Gastroesophageal sphincter (tissue), 4 donors: Measurements from ENCODE around the gene PLPPR3. TPM values are rescaled to one million over a fixed set of nuclear protein-coding genes. Genes with fewer than 3 reads are reported as not detected.

Experiments used
- ATAC-seq: fragments of 150-250 bp; one replicate; pipeline ENCODE4 v1.9.1; 2016; ENCODE audit warnings: mild to moderate bottlenecking, moderate library complexity
- H3K27ac ChIP-seq, 4 donors: fragments of 200-600 bp; sonication (generic) in 3 of 4; 1 replicate in 3 of 4; 2 replicates in 1 of 4; pipeline ENCODE4 v1.5.1; 2016 to 2019
- H3K27me3 ChIP-seq: fragments of 200-600 bp; sonication (generic); one replicate; pipeline ENCODE4 v1.5.1; 2019
- H3K36me3 ChIP-seq, 2 donors: fragments of 200-600 bp; sonication (generic); one replicate each; pipeline ENCODE4 v1.5.1; 2019; ENCODE audit warnings: control low read depth in 1 of 2
- H3K4me1 ChIP-seq, 3 donors: fragments of 200-600 bp; sonication (generic); 1 replicate in 2 of 3; 2 replicates in 1 of 3; pipeline ENCODE4 v1.5.1; 2016 to 2019; ENCODE audit warnings: control low read depth in 2 of 3
- H3K4me3 ChIP-seq, 2 donors: fragments of 200-600 bp; sonication (generic); one replicate each; pipeline ENCODE4 v1.5.1; 2019; ENCODE audit warnings: mild to moderate bottlenecking in 1 of 2, moderate library complexity in 1 of 2
- H3K9me3 ChIP-seq, 3 donors: fragments of 200-600 bp; sonication (generic); one replicate each; pipeline ENCODE4 v1.5.1; 2017 to 2019; ENCODE audit warnings: control low read depth in 2 of 3
- CTCF ChIP-seq, 4 experiments: fragments of 200-600 bp in 2 of 4; fragments of 450-650 bp in 2 of 4; sonication (generic) in 1 of 4; IDR thresholded peaks; one replicate each; pipeline ENCODE4 v1.5.1; 2017 to 2019; ENCODE audit warnings: antibody characterized with exemption in 4 of 4, mild to moderate bottlenecking in 2 of 4, moderate library complexity in 2 of 4
- EP300 ChIP-seq: sonication (generic); formaldehyde crosslinking; IDR thresholded peaks from one replicate; pipeline ENCODE4 v1.6.1; 2017; ENCODE audit warnings: antibody characterized with exemption, mild to moderate bottlenecking
- POLR2A ChIP-seq, 2 donors: fragments of 450-650 bp; IDR thresholded peaks; one replicate each; pipeline ENCODE4 v1.6.1; 2017; ENCODE audit warnings: antibody characterized with exemption in 2 of 2, mild to moderate bottlenecking in 2 of 2, moderate library complexity in 1 of 2
- POLR2AphosphoS5 ChIP-seq: sonication (generic); formaldehyde crosslinking; IDR thresholded peaks from one replicate; pipeline ENCODE4 v1.6.1; 2017; ENCODE audit warnings: antibody characterized with exemption
- WGBS, 2 donors: methylation state at CpG; one replicate each; pipeline ENCODE4 v1.1.5; 2018; ENCODE audit warnings: low coverage in 1 of 2; 5-methylcytosine and 5-hydroxymethylcytosine counted together
- total RNA-seq, 4 donors: library from RNA; depleted of rRNA; stranded (reverse); fragments of >200 nt; gene quantifications; one replicate each; pipeline ENCODE4 v1.1.0, GENCODE V29; 2016

Gene PLPPR3
- total RNA-seq, 4 donors from 2014 or later = not detected

- no peak for ATAC-seq
- peaks cover 0 to 41% (median 14%) of the 10 kb centered on the region in 3 donors for H3K4me1 ChIP-seq
- H3K36me3 ChIP-seq = no peaks in the 10 kb centered on the region
- no peak overlapping the region for H3K27ac ChIP-seq
- H3K4me3 ChIP-seq = no peak overlapping the region
- TF ChIP-seq POLR2A (IDR thresholded peaks at IDR 0.05) (no peak), POLR2AphosphoS5 (no peak), EP300 (no peak), CTCF (IDR thresholded peaks at IDR 0.05) (no peak)
- no peaks in the 10 kb centered on the region for H3K27me3 ChIP-seq
- 60 to 100% methylated on average over 1 of the region's 12 CpGs for WGBS, 2 donors
- H3K9me3 ChIP-seq = no peaks in the 10 kb centered on the region
These were observed 27.9 kb downstream of the PLPPR3 start for GRCh38 chr19:793806-794205.

GRCh38 chr19:792306-792885 is 29.4 kb downstream of the PLPPR3 start:
- no peak for ATAC-seq
- no peaks in the 10 kb centered on the region for H3K36me3 ChIP-seq
- no peak overlapping the region for H3K4me3 ChIP-seq
- 74 to 79% methylated on average over 8 to 13 of the region's 16 CpGs for WGBS, 2 donors
- H3K27me3 ChIP-seq = no peaks in the 10 kb centered on the region
- H3K4me1 ChIP-seq = peaks cover 0 to 41% (median 12%) of the 10 kb centered on the region in 3 donors
- TF ChIP-seq CTCF (IDR thresholded peaks at IDR 0.05) (no peak), EP300 (no peak)
- H3K9me3 ChIP-seq = no peaks in the 10 kb centered on the region
- H3K27ac ChIP-seq = peak overlapping the region in 3 of 4 donors; percentile 38 to 50 (median 50)

GRCh38 chr19:791567-792305 is 30.0 kb downstream of the PLPPR3 start:
- Histone ChIP-seq H3K4me1 (peaks cover 0 to 41% (median 12%) of the 10 kb centered on the region in 3 donors), H3K27ac (peak overlapping the region in 3 of 4 donors; percentile 38 to 50 (median 50)), H3K36me3 (no peaks in the 10 kb centered on the region), H3K9me3 (no peaks in the 10 kb centered on the region), H3K27me3 (no peaks in the 10 kb centered on the region), H3K4me3 (no peak overlapping the region)
- no peak for TF ChIP-seq POLR2AphosphoS5
- WGBS, 2 donors = 29 to 62% methylated on average over 2 to 5 of the region's 8 CpGs
- no peak for ATAC-seq

- H3K27me3 ChIP-seq = no peaks in the 10 kb centered on the region
- no peak overlapping the region for H3K4me3 ChIP-seq
- no peak for ATAC-seq
- WGBS, 2 donors = 79 to 80% methylated on average over 9 to 23 of the region's 26 CpGs
- peak overlapping the region in 2 of 4 donors; percentile 38 to 50 for H3K27ac ChIP-seq
- no peaks in the 10 kb centered on the region for H3K9me3 ChIP-seq
- no peaks in the 10 kb centered on the region for H3K36me3 ChIP-seq
- H3K4me1 ChIP-seq = peaks cover 0 to 36% (median 8%) of the 10 kb centered on the region in 3 donors
- no peak for TF ChIP-seq CTCF (IDR thresholded peaks at IDR 0.05)
- no peak for TF ChIP-seq EP300
- TF ChIP-seq POLR2AphosphoS5 = no peak
- no peak for TF ChIP-seq POLR2A (IDR thresholded peaks at IDR 0.05)
These were observed 30.7 kb downstream of the PLPPR3 start for GRCh38 chr19:791007-791566.

- H3K9me3 ChIP-seq = no peaks in the 10 kb centered on the region
- H3K27me3 ChIP-seq = no peaks in the 10 kb centered on the region
- 88 to 92% methylated on average over 2 to 5 of the region's 9 CpGs for WGBS, 2 donors
- ATAC-seq = no peak
- peaks cover 0 to 25% (median 4%) of the 10 kb centered on the region in 3 donors for H3K4me1 ChIP-seq
- no peaks in the 10 kb centered on the region for H3K36me3 ChIP-seq
- no peak overlapping the region for H3K4me3 ChIP-seq
- TF ChIP-seq POLR2A (IDR thresholded peaks at IDR 0.05) = no peak
- TF ChIP-seq CTCF (IDR thresholded peaks at IDR 0.05) = no peak
- no peak for TF ChIP-seq POLR2AphosphoS5
- no peak for TF ChIP-seq EP300
- peak overlapping the region in 3 of 4 donors; percentile 46 to 69 (median 54) for H3K27ac ChIP-seq
These were observed 32.1 kb downstream of the PLPPR3 start for GRCh38 chr19:789701-790060.
